Measurements from ENCODE around the gene SLC12A7.

- TF ChIP-seq, protein P1, sequence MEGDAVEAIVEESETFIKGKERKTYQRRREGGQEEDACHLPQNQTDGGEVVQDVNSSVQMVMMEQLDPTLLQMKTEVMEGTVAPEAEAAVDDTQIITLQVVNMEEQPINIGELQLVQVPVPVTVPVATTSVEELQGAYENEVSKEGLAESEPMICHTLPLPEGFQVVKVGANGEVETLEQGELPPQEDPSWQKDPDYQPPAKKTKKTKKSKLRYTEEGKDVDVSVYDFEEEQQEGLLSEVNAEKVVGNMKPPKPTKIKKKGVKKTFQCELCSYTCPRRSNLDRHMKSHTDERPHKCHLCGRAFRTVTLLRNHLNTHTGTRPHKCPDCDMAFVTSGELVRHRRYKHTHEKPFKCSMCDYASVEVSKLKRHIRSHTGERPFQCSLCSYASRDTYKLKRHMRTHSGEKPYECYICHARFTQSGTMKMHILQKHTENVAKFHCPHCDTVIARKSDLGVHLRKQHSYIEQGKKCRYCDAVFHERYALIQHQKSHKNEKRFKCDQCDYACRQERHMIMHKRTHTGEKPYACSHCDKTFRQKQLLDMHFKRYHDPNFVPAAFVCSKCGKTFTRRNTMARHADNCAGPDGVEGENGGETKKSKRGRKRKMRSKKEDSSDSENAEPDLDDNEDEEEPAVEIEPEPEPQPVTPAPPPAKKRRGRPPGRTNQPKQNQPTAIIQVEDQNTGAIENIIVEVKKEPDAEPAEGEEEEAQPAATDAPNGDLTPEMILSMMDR (tag by site-specific recombination; IDR thresholded peaks at IDR 0.05): no peak
- TF ChIP-seq ZNF560 (tag by site-specific recombination; IDR thresholded peaks at IDR 0.05; ENCODE audit: borderline replicate concordance) (no peak), ZNF654 (tag by site-specific recombination; IDR thresholded peaks at IDR 0.05; ENCODE audit: low read depth) (no peak), SP3 (tag by site-specific recombination; IDR thresholded peaks at IDR 0.05) (no peak), ZNF747 (tag by site-specific recombination; IDR thresholded peaks at IDR 0.05) (no peak), ZNF23 (tag by site-specific recombination; IDR thresholded peaks at IDR 0.05; ENCODE audit: borderline replicate concordance) (no peak), ZNF121 (tag by site-specific recombination; IDR thresholded peaks at IDR 0.05) (no peak), ZNF48 (tag by site-specific recombination; IDR thresholded peaks at IDR 0.05) (no peak)
- TF ChIP-seq, protein P2, sequence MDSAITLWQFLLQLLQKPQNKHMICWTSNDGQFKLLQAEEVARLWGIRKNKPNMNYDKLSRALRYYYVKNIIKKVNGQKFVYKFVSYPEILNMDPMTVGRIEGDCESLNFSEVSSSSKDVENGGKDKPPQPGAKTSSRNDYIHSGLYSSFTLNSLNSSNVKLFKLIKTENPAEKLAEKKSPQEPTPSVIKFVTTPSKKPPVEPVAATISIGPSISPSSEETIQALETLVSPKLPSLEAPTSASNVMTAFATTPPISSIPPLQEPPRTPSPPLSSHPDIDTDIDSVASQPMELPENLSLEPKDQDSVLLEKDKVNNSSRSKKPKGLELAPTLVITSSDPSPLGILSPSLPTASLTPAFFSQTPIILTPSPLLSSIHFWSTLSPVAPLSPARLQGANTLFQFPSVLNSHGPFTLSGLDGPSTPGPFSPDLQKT (IDR thresholded peaks at IDR 0.05; ENCODE audit: borderline replicate concordance, low read depth, low read length): no peak
- TF ChIP-seq, protein P3, sequence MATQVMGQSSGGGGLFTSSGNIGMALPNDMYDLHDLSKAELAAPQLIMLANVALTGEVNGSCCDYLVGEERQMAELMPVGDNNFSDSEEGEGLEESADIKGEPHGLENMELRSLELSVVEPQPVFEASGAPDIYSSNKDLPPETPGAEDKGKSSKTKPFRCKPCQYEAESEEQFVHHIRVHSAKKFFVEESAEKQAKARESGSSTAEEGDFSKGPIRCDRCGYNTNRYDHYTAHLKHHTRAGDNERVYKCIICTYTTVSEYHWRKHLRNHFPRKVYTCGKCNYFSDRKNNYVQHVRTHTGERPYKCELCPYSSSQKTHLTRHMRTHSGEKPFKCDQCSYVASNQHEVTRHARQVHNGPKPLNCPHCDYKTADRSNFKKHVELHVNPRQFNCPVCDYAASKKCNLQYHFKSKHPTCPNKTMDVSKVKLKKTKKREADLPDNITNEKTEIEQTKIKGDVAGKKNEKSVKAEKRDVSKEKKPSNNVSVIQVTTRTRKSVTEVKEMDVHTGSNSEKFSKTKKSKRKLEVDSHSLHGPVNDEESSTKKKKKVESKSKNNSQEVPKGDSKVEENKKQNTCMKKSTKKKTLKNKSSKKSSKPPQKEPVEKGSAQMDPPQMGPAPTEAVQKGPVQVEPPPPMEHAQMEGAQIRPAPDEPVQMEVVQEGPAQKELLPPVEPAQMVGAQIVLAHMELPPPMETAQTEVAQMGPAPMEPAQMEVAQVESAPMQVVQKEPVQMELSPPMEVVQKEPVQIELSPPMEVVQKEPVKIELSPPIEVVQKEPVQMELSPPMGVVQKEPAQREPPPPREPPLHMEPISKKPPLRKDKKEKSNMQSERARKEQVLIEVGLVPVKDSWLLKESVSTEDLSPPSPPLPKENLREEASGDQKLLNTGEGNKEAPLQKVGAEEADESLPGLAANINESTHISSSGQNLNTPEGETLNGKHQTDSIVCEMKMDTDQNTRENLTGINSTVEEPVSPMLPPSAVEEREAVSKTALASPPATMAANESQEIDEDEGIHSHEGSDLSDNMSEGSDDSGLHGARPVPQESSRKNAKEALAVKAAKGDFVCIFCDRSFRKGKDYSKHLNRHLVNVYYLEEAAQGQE (tag by site-specific recombination; IDR thresholded peaks at IDR 0.05): no peak
- TF ChIP-seq, protein P4, sequence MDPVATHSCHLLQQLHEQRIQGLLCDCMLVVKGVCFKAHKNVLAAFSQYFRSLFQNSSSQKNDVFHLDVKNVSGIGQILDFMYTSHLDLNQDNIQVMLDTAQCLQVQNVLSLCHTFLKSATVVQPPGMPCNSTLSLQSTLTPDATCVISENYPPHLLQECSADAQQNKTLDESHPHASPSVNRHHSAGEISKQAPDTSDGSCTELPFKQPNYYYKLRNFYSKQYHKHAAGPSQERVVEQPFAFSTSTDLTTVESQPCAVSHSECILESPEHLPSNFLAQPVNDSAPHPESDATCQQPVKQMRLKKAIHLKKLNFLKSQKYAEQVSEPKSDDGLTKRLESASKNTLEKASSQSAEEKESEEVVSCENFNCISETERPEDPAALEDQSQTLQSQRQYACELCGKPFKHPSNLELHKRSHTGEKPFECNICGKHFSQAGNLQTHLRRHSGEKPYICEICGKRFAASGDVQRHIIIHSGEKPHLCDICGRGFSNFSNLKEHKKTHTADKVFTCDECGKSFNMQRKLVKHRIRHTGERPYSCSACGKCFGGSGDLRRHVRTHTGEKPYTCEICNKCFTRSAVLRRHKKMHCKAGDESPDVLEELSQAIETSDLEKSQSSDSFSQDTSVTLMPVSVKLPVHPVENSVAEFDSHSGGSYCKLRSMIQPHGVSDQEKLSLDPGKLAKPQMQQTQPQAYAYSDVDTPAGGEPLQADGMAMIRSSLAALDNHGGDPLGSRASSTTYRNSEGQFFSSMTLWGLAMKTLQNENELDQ (tag by site-specific recombination; IDR thresholded peaks at IDR 0.05; ENCODE audit: low read depth): no peak
- TF ChIP-seq, protein P5, sequence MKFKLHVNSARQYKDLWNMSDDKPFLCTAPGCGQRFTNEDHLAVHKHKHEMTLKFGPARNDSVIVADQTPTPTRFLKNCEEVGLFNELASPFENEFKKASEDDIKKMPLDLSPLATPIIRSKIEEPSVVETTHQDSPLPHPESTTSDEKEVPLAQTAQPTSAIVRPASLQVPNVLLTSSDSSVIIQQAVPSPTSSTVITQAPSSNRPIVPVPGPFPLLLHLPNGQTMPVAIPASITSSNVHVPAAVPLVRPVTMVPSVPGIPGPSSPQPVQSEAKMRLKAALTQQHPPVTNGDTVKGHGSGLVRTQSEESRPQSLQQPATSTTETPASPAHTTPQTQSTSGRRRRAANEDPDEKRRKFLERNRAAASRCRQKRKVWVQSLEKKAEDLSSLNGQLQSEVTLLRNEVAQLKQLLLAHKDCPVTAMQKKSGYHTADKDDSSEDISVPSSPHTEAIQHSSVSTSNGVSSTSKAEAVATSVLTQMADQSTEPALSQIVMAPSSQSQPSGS (tag by site-specific recombination; IDR thresholded peaks at IDR 0.05; ENCODE audit: low read depth): no peak
Observed at GRCh38 chr5:1077026-1077425, 34.8 kb downstream of the SLC12A7 start.
